ENCODE results near the gene ROBO2. TPM values are rescaled to one million over a fixed set of nuclear protein-coding genes. Genes with fewer than 3 reads are reported as not detected.

ROBO2 gene
- polyA plus RNA-seq, 1 donor from 2014 or later: 55.5 TPM

GRCh38 chr3:77071809-77072208, 31.9 kb downstream of the ROBO2 start:
- no peaks in the 10 kb centered on the region for H3K27me3 ChIP-seq (ENCODE audit: insufficient read depth, low read depth, low read length)
- H2AFZ ChIP-seq (ENCODE audit: low read depth, low read length): no peak overlapping the region
- H3K9me3 ChIP-seq (ENCODE audit: low read length): no peaks in the 10 kb centered on the region
- no peaks in the 10 kb centered on the region for H4K20me1 ChIP-seq (ENCODE audit: insufficient read depth)
- H3K79me2 ChIP-seq (replicated peaks; ENCODE audit: insufficient read depth, low read length): peaks cover 20% of the 10 kb centered on the region
- no peaks in the 10 kb centered on the region for H3K9me2 ChIP-seq (ENCODE audit: insufficient read depth, low read length)
- TF ChIP-seq REST (IDR thresholded peaks at IDR 0.05; ENCODE audit: borderline replicate concordance) (no peak), TAF1 (IDR thresholded peaks at IDR 0.05; ENCODE audit: low read depth) (no peak), EZH2 (IDR thresholded peaks at IDR 0.05; ENCODE audit: borderline replicate concordance, insufficient read depth, low read length, poor library complexity, severe bottlenecking) (no peak), RAD21 (conservative IDR thresholded peaks at IDR 0.05) (no peak), EP300 (conservative IDR thresholded peaks at IDR 0.05; ENCODE audit: poor library complexity, severe bottlenecking) (no peak), SMC3 (conservative IDR thresholded peaks at IDR 0.05; ENCODE audit: poor library complexity) (no peak), POLR2AphosphoS5 (IDR thresholded peaks at IDR 0.05) (no peak), CTCF (IDR thresholded peaks at IDR 0.05; ENCODE audit: poor library complexity, severe bottlenecking) (no peak), MXI1 (conservative IDR thresholded peaks at IDR 0.05; ENCODE audit: poor library complexity, severe bottlenecking) (no peak)
- no peak overlapping the region for H3K4me3 ChIP-seq (ENCODE audit: low read length)
- no peak overlapping the region for H3K27ac ChIP-seq (ENCODE audit: low read length)
- no peak overlapping the region for H3K9ac ChIP-seq (ENCODE audit: low read length)
- no peak overlapping the region for H3K4me2 ChIP-seq (ENCODE audit: low read length)
- no peaks in the 10 kb centered on the region for H3F3A ChIP-seq (ENCODE audit: insufficient read depth, low read length, poor library complexity, severe bottlenecking)
- H3K36me3 ChIP-seq (ENCODE audit: insufficient read depth, low read length): no peaks in the 10 kb centered on the region

- no peak overlapping the region for H2AFZ ChIP-seq (ENCODE audit: low read depth, low read length)
- no peak overlapping the region for H3K4me2 ChIP-seq (ENCODE audit: low read length)
- no peak overlapping the region for H3K27ac ChIP-seq (ENCODE audit: low read length)
- no peaks in the 10 kb centered on the region for H3K9me3 ChIP-seq (ENCODE audit: low read length)
- no peaks in the 10 kb centered on the region for H3K9me2 ChIP-seq (ENCODE audit: insufficient read depth, low read length)
- no peak overlapping the region for H3K9ac ChIP-seq (ENCODE audit: low read length)
- TF ChIP-seq REST (IDR thresholded peaks at IDR 0.05; ENCODE audit: borderline replicate concordance): no peak
- TF ChIP-seq EP300 (conservative IDR thresholded peaks at IDR 0.05; ENCODE audit: poor library complexity, severe bottlenecking): no peak
- TF ChIP-seq MXI1 (conservative IDR thresholded peaks at IDR 0.05; ENCODE audit: poor library complexity, severe bottlenecking): no peak
- TF ChIP-seq TAF1 (IDR thresholded peaks at IDR 0.05; ENCODE audit: low read depth): no peak
- TF ChIP-seq CTCF (IDR thresholded peaks at IDR 0.05; ENCODE audit: poor library complexity, severe bottlenecking): no peak
- no peak for TF ChIP-seq SMC3 (conservative IDR thresholded peaks at IDR 0.05; ENCODE audit: poor library complexity)
- TF ChIP-seq EZH2 (IDR thresholded peaks at IDR 0.05; ENCODE audit: borderline replicate concordance, insufficient read depth, low read length, poor library complexity, severe bottlenecking): no peak
- no peak for TF ChIP-seq RAD21 (conservative IDR thresholded peaks at IDR 0.05)
- TF ChIP-seq POLR2AphosphoS5 (IDR thresholded peaks at IDR 0.05): no peak
- H4K20me1 ChIP-seq (ENCODE audit: insufficient read depth): no peaks in the 10 kb centered on the region
- no peaks in the 10 kb centered on the region for H3K27me3 ChIP-seq (ENCODE audit: insufficient read depth, low read depth, low read length)
- H3K79me2 ChIP-seq (replicated peaks; ENCODE audit: insufficient read depth, low read length): peaks cover 20% of the 10 kb centered on the region
- H3F3A ChIP-seq (ENCODE audit: insufficient read depth, low read length, poor library complexity, severe bottlenecking): no peaks in the 10 kb centered on the region
- H3K36me3 ChIP-seq (ENCODE audit: insufficient read depth, low read length): no peaks in the 10 kb centered on the region
- no peak overlapping the region for H3K4me3 ChIP-seq (ENCODE audit: low read length)
These were observed 32.3 kb downstream of the ROBO2 start for GRCh38 chr3:77072232-77072631.
